GM21515 (cell line): Measurements from ENCODE around the gene SMCR8.
A peak's percentile ranks its signal among the peaks of the same experiment; 100 is the strongest.
"Not testable (repeated sequence)": the region's sequence is repeated elsewhere in the genome, so short reads cannot be mapped to it uniquely, and the experiment has no call there.

Experiments
- ATAC-seq: cut with Tn5 transposase; IDR thresholded peaks from one replicate; pipeline ENCODE4 v1.9.1; 2021; ENCODE audit not compliant: unreplicated experiment

Gene SMCR8, protein sequence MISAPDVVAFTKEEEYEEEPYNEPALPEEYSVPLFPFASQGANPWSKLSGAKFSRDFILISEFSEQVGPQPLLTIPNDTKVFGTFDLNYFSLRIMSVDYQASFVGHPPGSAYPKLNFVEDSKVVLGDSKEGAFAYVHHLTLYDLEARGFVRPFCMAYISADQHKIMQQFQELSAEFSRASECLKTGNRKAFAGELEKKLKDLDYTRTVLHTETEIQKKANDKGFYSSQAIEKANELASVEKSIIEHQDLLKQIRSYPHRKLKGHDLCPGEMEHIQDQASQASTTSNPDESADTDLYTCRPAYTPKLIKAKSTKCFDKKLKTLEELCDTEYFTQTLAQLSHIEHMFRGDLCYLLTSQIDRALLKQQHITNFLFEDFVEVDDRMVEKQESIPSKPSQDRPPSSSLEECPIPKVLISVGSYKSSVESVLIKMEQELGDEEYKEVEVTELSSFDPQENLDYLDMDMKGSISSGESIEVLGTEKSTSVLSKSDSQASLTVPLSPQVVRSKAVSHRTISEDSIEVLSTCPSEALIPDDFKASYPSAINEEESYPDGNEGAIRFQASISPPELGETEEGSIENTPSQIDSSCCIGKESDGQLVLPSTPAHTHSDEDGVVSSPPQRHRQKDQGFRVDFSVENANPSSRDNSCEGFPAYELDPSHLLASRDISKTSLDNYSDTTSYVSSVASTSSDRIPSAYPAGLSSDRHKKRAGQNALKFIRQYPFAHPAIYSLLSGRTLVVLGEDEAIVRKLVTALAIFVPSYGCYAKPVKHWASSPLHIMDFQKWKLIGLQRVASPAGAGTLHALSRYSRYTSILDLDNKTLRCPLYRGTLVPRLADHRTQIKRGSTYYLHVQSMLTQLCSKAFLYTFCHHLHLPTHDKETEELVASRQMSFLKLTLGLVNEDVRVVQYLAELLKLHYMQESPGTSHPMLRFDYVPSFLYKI

GRCh38 chr17:18314731-18315561 is at the start of gene SMCR8, which contains the start of gene TOP3A:
TSS of gene SMCR8 (plus strand) at chr17:18315293. CDS start at chr17:18315790, 497 bp downstream.
TSS of gene TOP3A (minus strand) at chr17:18314994. CDS start at chr17:18314778, 216 bp downstream.
- peak; percentile 76 for ATAC-seq

- ATAC-seq, result no peak
These were observed 47.7 kb upstream of the SMCR8 start for GRCh38 chr17:18267366-18267765.

GRCh38 chr17:18267927-18268711 is 47.0 kb upstream of the SMCR8 start:
- no peak for ATAC-seq

DNA sequence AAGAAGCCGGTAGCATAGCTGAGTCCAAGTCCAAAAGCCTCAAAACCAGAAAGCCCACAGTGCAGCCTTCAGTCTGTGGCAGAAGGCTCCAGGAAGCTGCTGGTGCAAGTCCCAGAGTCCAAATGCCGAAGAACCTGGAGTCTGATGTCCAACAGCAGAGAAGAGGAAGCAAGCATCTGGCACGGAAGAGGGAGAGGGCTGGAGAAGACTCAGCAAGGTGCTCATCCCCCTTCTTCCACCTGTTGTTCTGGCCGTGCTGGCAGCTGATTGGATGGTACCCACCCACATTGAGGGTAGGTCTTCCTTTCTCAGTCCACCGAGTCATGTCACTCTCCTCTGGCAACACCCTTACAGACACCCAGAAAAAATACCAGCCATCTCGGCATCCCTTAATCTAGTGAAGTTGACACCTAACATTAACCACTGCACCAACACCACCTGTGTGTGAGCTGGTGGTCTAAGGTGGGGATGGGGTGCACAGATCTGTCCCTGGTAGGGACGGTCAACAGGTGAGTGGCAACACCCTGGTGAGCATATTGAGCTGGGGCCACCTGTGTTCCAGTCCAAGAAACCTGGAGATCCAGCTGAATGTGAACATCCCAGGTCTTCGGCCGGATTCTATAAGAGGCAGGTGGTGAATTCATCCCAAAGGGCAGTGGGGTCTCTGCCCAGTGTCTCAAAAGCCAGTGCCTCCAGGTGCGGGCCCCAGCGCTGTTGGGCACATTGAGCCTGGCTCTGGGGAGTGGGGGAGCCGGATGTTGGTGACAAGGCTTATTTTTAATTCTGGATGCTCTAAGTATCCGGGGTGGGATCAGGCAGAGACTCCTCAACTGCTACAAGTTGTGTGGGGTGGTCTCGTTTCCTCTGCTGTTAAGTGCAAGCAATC is 44.8 kb upstream of the SMCR8 start:
- ATAC-seq, result no peak

GRCh38 chr17:18277076-18277475 is 38.0 kb upstream of the SMCR8 start:
- ATAC-seq, result no peak

DNA sequence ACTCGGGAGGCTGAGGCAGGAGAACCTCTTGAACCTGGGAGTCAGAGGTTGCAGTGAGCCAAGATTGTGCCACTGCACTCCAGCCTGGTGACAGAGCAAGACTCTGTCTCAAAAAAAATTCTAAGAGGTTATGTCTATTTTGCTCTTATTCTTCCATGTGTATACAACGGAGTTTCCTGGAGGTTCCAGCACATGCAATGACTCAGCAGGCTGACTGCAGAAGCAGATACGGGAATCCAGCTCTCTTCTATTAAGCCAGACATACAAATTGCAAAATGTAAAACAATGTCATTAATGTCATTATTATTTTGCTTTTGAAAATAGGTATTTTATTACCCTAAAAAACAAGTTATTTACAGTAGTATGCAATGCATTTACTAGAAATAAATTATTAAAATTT is 36.2 kb upstream of the SMCR8 start:
- no peak for ATAC-seq

- ATAC-seq, result no peak
These were observed 34.8 kb upstream of the SMCR8 start for GRCh38 chr17:18280249-18280648.

- no peak for ATAC-seq
These were observed 34.2 kb upstream of the SMCR8 start for GRCh38 chr17:18280766-18281371.

- ATAC-seq, result no peak
These were observed 33.3 kb upstream of the SMCR8 start for GRCh38 chr17:18281788-18282187.

- ATAC-seq, result no peak
These were observed 29.8 kb upstream of the SMCR8 start for GRCh38 chr17:18285296-18285695.

DNA sequence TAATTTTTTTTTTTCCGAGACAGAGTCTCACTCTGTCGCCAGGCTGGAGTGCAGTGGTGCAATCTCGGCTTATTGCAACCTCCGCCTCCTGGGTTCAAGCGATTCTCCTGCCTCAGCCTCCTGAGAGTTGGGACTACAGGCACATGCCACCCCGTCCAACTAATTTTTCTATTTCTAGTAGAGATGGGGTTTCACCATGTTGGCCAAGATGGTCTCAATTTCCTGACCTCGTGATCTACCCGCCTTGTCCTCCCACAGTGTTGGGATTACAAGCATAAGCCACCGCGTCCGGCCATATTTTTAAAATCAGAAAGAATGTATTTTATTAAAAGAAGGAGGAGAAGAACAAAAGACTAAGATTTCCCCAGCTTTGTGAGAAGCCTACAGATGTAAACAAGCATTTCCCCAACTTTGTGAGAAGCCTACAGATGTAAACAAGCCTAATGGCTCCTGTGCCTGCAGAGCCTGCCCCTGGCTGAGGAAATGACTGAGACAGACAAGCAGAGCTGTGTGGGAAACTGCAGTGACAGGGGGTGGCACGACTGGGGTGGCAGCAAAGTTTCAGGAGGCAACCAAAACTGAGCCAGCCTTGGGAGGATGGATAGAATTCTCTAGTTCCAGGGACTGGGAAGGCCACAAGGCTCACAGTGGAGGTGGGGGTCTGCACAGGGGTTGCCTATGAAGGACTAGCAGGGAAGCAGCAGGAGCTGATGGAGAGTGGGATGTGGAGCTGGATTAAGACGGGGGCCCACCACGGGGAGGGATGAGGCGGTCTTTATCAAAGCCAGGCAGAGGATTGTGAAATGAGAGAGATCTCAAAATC is 23.2 kb upstream of the SMCR8 start:
- ATAC-seq, result no peak

DNA sequence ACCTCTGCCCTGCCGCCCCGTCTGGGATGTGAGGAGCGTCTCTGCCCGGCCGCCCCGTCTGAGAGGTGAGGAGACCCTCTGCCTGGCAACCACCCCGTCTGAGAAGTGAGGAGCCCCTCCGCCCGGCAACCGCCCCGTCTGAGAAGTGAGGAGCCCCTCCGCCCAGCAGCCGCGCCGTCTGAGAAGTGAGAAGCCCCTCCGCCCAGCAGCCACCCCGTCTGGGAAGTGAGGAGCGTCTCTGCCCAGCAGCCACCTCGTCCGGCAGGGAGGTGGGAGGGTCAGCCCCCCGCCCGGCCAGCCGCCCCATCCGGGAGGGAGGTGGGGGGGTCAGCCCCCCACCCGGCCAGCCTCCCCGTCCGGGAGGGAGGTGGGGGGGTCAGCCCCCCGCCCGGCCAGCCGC is 17.0 kb upstream of the SMCR8 start:
- ATAC-seq, result not testable (repeated sequence)

- ATAC-seq, result no peak
These were observed 14.2 kb upstream of the SMCR8 start for GRCh38 chr17:18300725-18301480.

- ATAC-seq, result not testable (repeated sequence)
These were observed 11.9 kb upstream of the SMCR8 start for GRCh38 chr17:18303206-18303605.

DNA sequence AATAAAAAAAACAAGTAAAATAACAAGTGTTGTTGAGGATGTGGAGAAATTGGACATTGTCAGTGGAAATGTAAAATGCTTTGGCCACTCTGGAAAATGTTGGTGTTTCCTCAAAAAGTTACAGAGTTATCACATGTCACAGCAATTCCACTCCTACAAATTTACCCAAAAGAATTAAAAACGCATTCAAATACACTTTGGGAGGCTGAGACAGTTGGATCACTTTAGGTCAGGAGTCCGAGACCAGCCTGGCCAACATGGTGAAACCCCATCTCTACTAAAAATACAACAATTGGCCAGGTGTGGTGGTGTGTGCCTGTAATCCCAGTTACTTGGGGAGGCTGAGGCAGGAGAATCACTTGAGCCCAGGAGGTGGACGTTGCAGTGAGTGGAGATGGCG is 5.9 kb upstream of the SMCR8 start:
- no peak for ATAC-seq

- peak; percentile 23 for ATAC-seq
These were observed 898 bp upstream of the SMCR8 start for GRCh38 chr17:18314059-18314730.

GRCh38 chr17:18315562-18315922 is 449 bp downstream of the SMCR8 start:
- peak; percentile 8 for ATAC-seq
